22Rv1 (cell line): ENCODE data around the gene GYPE.
"Not testable (repeated sequence)": the region's sequence is repeated elsewhere in the genome, so short reads cannot be mapped to it uniquely, and the experiment has no call there.

ENCODE experiments used
- H3K27ac ChIP-seq: fragments of 450-650 bp; 2 replicates; pipeline ENCODE4 v1.5.1; 2017
- CTCF ChIP-seq: fragments of 450-650 bp; IDR thresholded peaks from 2 replicates; pipeline ENCODE4 v1.5.1; 2017; ENCODE audit warnings: mild to moderate bottlenecking
- ZFX ChIP-seq: fragments of 450-650 bp; IDR thresholded peaks from 2 replicates; pipeline ENCODE4 v1.6.1; 2017; ENCODE audit warnings: antibody characterized with exemption, borderline replicate concordance

The GYPE gene

DNA sequence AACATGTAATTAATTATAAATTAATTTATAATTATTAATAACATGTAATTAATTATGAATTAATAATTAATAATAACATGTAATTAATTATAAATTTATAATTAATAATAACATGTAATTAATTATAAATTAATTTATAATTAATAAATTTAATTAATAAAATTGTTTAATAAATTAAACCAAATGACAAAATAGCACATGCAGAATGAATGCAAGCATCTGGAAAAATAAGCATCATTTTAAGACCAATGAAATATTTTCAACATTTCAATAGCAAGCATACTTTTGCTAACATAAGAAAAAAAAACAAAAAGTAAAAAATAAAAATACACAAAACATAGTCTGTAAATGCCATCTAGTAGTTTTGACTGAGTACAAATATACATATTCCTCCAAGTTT, 21.8 kb downstream of the GYPE start:
- TF ChIP-seq CTCF: no peak
- no peak overlapping the region for H3K27ac ChIP-seq

DNA sequence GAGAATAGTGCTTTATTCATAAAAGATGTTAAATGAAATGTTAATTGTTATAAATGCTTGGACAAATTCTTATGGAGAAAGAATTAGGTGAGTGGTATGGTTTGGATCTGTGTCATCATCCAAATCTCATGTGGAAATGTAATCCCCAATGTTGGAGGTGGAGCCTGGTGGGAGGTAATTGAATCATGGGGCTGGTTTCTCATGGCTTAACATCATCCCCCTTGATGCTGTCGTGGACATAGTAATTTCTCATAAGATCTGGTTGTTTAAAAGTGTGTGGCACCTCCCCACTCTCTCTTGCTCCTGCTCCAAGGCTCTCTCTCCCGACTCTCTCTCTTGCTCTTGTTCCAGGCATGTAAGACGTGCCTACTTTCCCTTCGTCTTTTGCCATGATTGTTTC, 22.5 kb downstream of the GYPE start:
- TF ChIP-seq ZFX: no peak
- no peak for TF ChIP-seq CTCF
- H3K27ac ChIP-seq: no peak overlapping the region

DNA sequence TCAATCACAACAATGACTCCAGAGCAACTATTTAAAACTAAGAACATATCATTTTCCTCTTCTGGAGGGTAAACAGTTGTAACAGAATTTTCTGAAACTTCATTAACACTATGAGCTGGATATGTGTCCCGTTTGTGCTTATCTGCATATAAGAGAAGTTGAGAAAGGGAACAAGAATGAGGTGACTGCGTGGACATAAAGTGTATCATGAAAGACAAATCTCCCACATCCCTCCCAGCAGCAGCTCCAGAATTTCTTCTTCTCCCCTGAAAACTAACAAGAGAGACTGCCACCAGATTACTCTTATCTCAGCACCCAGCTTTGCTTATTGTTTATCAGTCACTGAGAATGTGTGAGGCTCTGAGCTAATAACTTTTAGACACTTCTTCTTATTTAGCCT, 25.8 kb downstream of the GYPE start:
- H3K27ac ChIP-seq: not testable (repeated sequence)

DNA sequence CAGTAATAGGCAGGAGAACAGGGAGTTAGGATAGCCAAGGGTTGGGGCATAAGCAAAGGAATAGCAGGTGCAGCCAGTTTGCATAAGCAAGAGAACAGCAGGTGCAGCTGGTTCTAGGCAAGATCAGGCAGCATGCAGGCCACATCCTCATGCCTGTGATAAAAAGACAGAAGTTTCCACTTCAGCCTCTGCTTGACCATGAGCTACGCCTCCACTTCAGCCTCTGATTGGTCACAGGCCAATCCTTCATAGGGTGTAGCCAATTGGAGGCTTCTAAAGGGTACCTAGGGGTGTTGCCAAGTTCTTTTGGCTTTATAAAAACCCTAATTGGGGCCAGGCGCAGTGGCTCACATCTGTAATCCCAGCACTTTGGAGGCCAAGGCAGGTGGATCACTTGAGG, 30.0 kb downstream of the GYPE start:
- not testable (repeated sequence) for H3K27ac ChIP-seq

DNA sequence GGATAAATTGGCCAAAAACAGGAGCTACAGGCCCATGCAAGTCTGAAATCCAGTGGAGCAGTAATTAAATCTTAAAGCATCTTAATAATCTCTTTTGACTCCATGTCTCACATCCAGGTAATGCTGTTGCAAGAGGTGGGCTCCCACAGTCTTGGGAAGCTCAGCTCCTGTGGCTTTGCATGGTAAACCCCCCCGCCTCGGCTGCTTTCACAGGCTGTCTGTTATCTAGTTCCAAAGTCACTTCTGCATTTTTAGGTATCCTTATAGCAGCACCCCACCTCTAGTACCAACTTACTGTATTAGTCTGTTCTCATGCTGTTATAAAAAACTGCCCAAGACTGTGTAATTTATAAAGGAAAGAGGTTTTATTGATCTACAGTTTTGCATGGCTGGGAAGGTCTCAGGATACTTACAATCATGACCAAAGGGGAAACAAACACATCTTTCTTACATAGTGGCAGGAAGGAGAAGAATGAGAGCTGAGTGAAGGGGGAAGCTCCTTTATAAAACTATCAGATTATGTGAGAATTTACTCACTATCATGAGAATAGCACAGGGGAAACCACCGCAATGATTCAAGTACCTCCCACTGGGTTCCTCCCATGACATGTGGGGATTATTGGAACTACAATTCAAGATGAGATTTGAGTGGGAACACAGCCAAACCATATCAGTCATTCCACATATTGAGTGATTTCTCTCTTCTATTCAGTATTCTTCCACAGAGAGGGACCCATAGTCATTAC, 34.7 kb downstream of the GYPE start:
- not testable (repeated sequence) for H3K27ac ChIP-seq

GRCh38 chr4:143869925-143870324, 35.4 kb downstream of the GYPE start:
- H3K27ac ChIP-seq: not testable (repeated sequence)

- H3K27ac ChIP-seq: not testable (repeated sequence)
These were observed 42.6 kb downstream of the GYPE start for GRCh38 chr4:143862716-143863115.

GRCh38 chr4:143858456-143858855, 46.9 kb downstream of the GYPE start:
- TF ChIP-seq CTCF (no peak), ZFX (no peak)
- H3K27ac ChIP-seq: no peak overlapping the region

GRCh38 chr4:143857391-143858336, 47.7 kb downstream of the GYPE start:
- H3K27ac ChIP-seq: not testable (repeated sequence)

GRCh38 chr4:143856017-143856557, 49.3 kb downstream of the GYPE start:
- H3K27ac ChIP-seq: not testable (repeated sequence)

DNA sequence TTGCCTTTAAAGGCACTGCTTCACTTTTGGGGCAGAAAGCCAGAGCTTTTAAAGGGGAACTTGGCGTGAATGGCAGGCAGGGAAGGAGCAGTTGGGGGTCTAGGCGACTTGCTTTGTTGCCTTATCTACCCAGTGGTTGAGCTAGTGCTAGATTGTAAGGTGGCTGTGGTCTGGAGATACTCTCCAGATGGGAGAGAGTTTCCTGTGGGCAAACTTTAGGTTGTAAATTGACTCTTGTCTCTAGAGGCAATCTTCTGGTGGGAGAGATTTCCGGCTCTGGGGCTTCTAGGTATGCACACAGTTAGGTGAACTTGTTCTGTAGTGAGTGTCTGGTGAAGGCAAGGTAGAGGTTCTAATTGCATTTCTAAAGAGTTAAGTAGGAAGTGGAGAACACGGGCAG, 50.7 kb downstream of the GYPE start:
- not testable (repeated sequence) for H3K27ac ChIP-seq

- not testable (repeated sequence) for H3K27ac ChIP-seq
These were observed 56.1 kb downstream of the GYPE start for GRCh38 chr4:143849296-143849695.

GRCh38 chr4:143843506-143843832, 61.9 kb downstream of the GYPE start:
- H3K27ac ChIP-seq: not testable (repeated sequence)

- H3K27ac ChIP-seq: not testable (repeated sequence)
These were observed 62.5 kb downstream of the GYPE start for GRCh38 chr4:143842624-143843505.

GRCh38 chr4:143839413-143839812, 65.9 kb downstream of the GYPE start:
- not testable (repeated sequence) for H3K27ac ChIP-seq

DNA sequence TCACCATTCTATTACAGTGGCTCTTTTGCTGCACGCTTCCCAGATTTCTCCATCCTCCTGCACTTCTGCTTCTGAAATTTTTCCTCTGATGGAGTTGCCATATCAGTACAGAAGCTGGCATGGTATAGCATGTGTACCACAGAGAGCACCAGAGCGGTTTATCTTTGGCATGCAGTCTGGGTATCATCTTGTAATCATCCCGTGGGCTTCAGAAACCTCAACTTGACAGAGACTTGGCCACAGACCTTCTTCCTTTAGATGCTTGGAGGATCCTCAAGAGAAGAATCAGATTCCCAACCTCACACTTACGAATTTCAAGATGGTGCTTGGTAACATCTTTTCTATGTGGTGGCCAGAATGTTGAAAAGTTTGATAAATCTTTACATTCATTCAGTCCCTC, 71.2 kb downstream of the GYPE start:
- not testable (repeated sequence) for H3K27ac ChIP-seq

DNA sequence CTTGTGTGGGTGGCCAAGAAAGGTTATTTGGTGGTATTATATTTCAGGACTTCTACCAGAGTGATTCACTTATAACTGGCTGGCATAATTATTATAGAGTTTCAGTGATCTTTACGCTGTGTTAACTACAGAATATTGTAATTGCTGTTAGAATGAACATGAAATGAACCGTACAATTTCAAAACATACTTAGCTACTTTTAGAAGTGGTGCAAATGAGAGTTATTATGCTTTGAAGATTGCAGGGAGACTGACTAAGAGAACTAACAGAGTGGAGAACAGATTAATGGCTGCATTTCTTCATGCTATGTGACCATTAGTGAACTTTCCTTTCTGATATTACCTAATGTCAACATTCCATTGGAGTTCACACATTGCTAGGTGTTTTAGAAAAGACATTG, 71.7 kb downstream of the GYPE start:
- not testable (repeated sequence) for H3K27ac ChIP-seq
